GM19438 (cell line): Measurements from ENCODE around the gene RNU2-63P.
A peak's percentile ranks its signal among the peaks of the same experiment; 100 is the strongest.
"Not testable (repeated sequence)": the region's sequence is repeated elsewhere in the genome, so short reads cannot be mapped to it uniquely, and the experiment has no call there.

ENCODE experiments used
- ATAC-seq: cut with Tn5 transposase; IDR thresholded peaks from one replicate; pipeline ENCODE4 v1.9.1; 2021; ENCODE audit warnings: low read depth; ENCODE audit not compliant: unreplicated experiment

Gene RNU2-63P

GRCh38 chr2:88032070-88032702 is 15.8 kb upstream of the RNU2-63P start:
- ATAC-seq = no peak

- ATAC-seq = no peak
Observed at GRCh38 chr2:88028931-88029330, 12.6 kb upstream of the RNU2-63P start.

GRCh38 chr2:88027697-88028389 is 11.5 kb upstream of the RNU2-63P start:
- no peak for ATAC-seq

GRCh38 chr2:88024509-88024908 is 8.2 kb upstream of the RNU2-63P start:
- ATAC-seq = no peak

GRCh38 chr2:88022669-88022921 is 6.2 kb upstream of the RNU2-63P start:
- no peak for ATAC-seq

- no peak for ATAC-seq
Observed at GRCh38 chr2:88019985-88020384, 3.6 kb upstream of the RNU2-63P start.

GRCh38 chr2:88018909-88019308 is 2.6 kb upstream of the RNU2-63P start:
- no peak for ATAC-seq

- ATAC-seq = not testable (repeated sequence)
Observed at GRCh38 chr2:88018077-88018805, 1.9 kb upstream of the RNU2-63P start.

GRCh38 chr2:88017780-88018038 is 1.4 kb upstream of the RNU2-63P start:
- not testable (repeated sequence) for ATAC-seq

- peak; percentile 68 for ATAC-seq
Observed at GRCh38 chr2:88016960-88017779, 823 bp upstream of the RNU2-63P start.

GRCh38 chr2:88011011-88011410 is 5.3 kb downstream of the RNU2-63P start:
- ATAC-seq = no peak

GRCh38 chr2:88010136-88010535 is 6.2 kb downstream of the RNU2-63P start:
- ATAC-seq = no peak

GRCh38 chr2:88006912-88007439 is 9.4 kb downstream of the RNU2-63P start:
- no peak for ATAC-seq

GRCh38 chr2:88005776-88006175 is 10.6 kb downstream of the RNU2-63P start:
- no peak for ATAC-seq

- no peak for ATAC-seq
Observed at GRCh38 chr2:88003074-88003755, 13.1 kb downstream of the RNU2-63P start.

- ATAC-seq = no peak
Observed at GRCh38 chr2:88002359-88002707, 14.0 kb downstream of the RNU2-63P start.

GRCh38 chr2:88000474-88000873 is 15.9 kb downstream of the RNU2-63P start:
- ATAC-seq = not testable (repeated sequence)

- no peak for ATAC-seq
Observed at GRCh38 chr2:87996570-87996969, 19.8 kb downstream of the RNU2-63P start.

GRCh38 chr2:87995756-87996155 is 20.6 kb downstream of the RNU2-63P start:
- no peak for ATAC-seq

- not testable (repeated sequence) for ATAC-seq
Observed at GRCh38 chr2:87994304-87994850, 22.0 kb downstream of the RNU2-63P start.
